Activated CD4-positive, alpha-beta T cell treated with anti-CD3 and anti-CD28 coated beads for 4 hours (primary cell): ENCODE data around the gene SYT6.

Experiments used
- DNase-seq, 2 donors: peaks; one replicate each; pipeline ENCODE4 v3.0.0-alpha.2; 2020

The SYT6 gene

GRCh38 chr1:114116086-114116485 lies 37.6 kb downstream of the SYT6 start:
- no peak for DNase-seq

- no peak for DNase-seq
Measured at GRCh38 chr1:114114185-114115094, 39.2 kb downstream of the SYT6 start.

- DNase-seq, result no peak
Measured at GRCh38 chr1:114113411-114114184, 40.1 kb downstream of the SYT6 start.

- no peak for DNase-seq
Measured at GRCh38 chr1:114112775-114113174, 40.9 kb downstream of the SYT6 start.

GRCh38 chr1:114111731-114112641 lies 41.7 kb downstream of the SYT6 start:
- no peak for DNase-seq

- no peak for DNase-seq
Measured at GRCh38 chr1:114109981-114110380, 43.7 kb downstream of the SYT6 start.

- no peak for DNase-seq
Measured at GRCh38 chr1:114108751-114109255, 44.9 kb downstream of the SYT6 start.

- DNase-seq, result no peak
Measured at GRCh38 chr1:114107474-114108435, 45.9 kb downstream of the SYT6 start.

- DNase-seq, result no peak
Measured at GRCh38 chr1:114105421-114105979, 48.2 kb downstream of the SYT6 start.

GRCh38 chr1:114104949-114105348 lies 48.7 kb downstream of the SYT6 start:
- no peak for DNase-seq

GRCh38 chr1:114103992-114104391 lies 49.7 kb downstream of the SYT6 start:
- no peak for DNase-seq

GRCh38 chr1:114102136-114102535 lies 51.5 kb downstream of the SYT6 start:
- DNase-seq, result no peak

- no peak for DNase-seq
Measured at GRCh38 chr1:114100148-114100547, 53.5 kb downstream of the SYT6 start.

- no peak for DNase-seq
Measured at GRCh38 chr1:114099268-114099667, 54.4 kb downstream of the SYT6 start.

- no peak for DNase-seq
Measured at GRCh38 chr1:114097109-114097508, 56.6 kb downstream of the SYT6 start.

- no peak for DNase-seq
Measured at GRCh38 chr1:114094675-114095074, 59.0 kb downstream of the SYT6 start.

- no peak for DNase-seq
Measured at GRCh38 chr1:114094363-114094634, 59.4 kb downstream of the SYT6 start.

- no peak for DNase-seq
Measured at GRCh38 chr1:114093624-114094362, 59.9 kb downstream of the SYT6 start.

- DNase-seq, result no peak
Measured at GRCh38 chr1:114092186-114093062, 61.2 kb downstream of the SYT6 start.

- DNase-seq, result no peak
Measured at GRCh38 chr1:114091711-114092110, 62.0 kb downstream of the SYT6 start.
